ENCODE results near the gene DNAJA1.

GRCh38 chr9:33022755-33023154 is 2.3 kb upstream of the DNAJA1 start:
- TF ChIP-seq CTCF (IDR thresholded peaks at IDR 0.05) (no peak), EZH2 (IDR thresholded peaks at IDR 0.05) (no peak), EZH2phosphoT487 (IDR thresholded peaks at IDR 0.05) (no peak)

All from neural progenitor cell (in vitro differentiated cells).